Measurements from ENCODE around the gene TCERG1L. TPM values are rescaled to one million over a fixed set of nuclear protein-coding genes. Genes with fewer than 3 reads are reported as not detected.

Gene TCERG1L
- total RNA-seq, 2 donors from 2014 or later = 4.0 to 4.2 TPM

DNA sequence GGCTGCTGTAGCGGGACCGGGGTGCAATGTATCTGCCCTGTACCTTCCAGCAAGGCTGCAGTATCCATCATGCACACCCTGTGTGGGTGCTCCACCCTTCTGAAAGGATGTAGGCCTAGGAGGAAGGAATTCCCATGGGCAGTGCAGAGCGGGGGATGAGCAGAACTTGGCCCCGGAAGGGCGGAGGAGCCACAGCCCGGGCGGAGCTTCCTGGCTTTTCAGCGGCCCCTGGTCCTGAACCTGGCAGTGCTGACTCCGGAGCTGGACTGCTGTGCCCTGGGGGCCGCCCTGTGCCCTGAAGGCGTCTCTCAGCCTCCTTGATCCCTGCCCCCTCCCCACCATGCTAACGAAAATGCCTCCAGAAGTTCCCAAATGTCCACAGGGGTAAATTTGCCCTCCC is 175.8 kb downstream of the TCERG1L start:
- H3K9me3 ChIP-seq = no peaks in the 10 kb centered on the region
- H3K4me3 ChIP-seq = no peak overlapping the region
- H3K36me3 ChIP-seq (replicated peaks in 1 of 2; ENCODE audit: insufficient read depth in 1 of 2, low read depth in 2 of 2) = no peaks in the 10 kb centered on the region
- H3K27me3 ChIP-seq = no peaks in the 10 kb centered on the region
- H3K4me1 ChIP-seq = peaks cover 5% of the 10 kb centered on the region
- intact Hi-C loops (cut with DNase I) = no loop called here
- 87% methylated on average over 12 of the region's 12 CpGs; no CpG with 5 or more reads in 1 of the 2 donors for WGBS, 2 donors
- TF ChIP-seq, protein P1, sequence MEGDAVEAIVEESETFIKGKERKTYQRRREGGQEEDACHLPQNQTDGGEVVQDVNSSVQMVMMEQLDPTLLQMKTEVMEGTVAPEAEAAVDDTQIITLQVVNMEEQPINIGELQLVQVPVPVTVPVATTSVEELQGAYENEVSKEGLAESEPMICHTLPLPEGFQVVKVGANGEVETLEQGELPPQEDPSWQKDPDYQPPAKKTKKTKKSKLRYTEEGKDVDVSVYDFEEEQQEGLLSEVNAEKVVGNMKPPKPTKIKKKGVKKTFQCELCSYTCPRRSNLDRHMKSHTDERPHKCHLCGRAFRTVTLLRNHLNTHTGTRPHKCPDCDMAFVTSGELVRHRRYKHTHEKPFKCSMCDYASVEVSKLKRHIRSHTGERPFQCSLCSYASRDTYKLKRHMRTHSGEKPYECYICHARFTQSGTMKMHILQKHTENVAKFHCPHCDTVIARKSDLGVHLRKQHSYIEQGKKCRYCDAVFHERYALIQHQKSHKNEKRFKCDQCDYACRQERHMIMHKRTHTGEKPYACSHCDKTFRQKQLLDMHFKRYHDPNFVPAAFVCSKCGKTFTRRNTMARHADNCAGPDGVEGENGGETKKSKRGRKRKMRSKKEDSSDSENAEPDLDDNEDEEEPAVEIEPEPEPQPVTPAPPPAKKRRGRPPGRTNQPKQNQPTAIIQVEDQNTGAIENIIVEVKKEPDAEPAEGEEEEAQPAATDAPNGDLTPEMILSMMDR (IDR thresholded peaks at IDR 0.05) = no peak
- TF ChIP-seq POLR2A (IDR thresholded peaks at IDR 0.05) = no peak
- no peak overlapping the region for H3K27ac ChIP-seq
- ATAC-seq = no peak
- DNase-seq = no peak

DNA sequence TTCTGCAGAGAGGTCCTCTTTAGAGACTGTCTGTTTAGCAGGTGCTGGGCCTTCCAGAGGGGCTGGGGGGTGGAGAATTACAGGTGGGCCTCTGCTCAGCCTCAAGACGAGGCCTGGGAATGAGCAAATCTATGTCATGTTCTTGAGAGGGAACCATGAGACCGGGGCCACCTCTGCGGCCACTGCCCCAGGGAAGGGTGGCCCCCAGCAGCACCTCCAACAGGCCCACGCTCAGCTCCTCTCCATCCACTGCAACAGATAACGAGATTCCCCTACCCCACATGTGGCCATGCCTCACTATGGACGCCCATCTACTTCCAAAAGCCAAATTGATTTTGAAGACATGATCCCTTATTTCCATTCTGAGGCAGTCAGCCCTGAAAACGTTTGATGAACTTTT is 176.9 kb downstream of the TCERG1L start:
- WGBS, 2 donors = 57 to 80% methylated on average over 4 to 7 of the region's 7 CpGs
- TF ChIP-seq, protein P1 (IDR thresholded peaks at IDR 0.05) = no peak
- no peak for TF ChIP-seq POLR2A (IDR thresholded peaks at IDR 0.05)
- Histone ChIP-seq H3K27me3 (no peaks in the 10 kb centered on the region), H3K4me3 (no peak overlapping the region), H3K27ac (no peak overlapping the region), H3K9me3 (no peaks in the 10 kb centered on the region), H3K36me3 (replicated peaks in 1 of 2; ENCODE audit: insufficient read depth in 1 of 2, low read depth in 2 of 2) (no peaks in the 10 kb centered on the region), H3K4me1 (peaks cover 5% of the 10 kb centered on the region)
- DNase-seq (no peak), ATAC-seq (no peak)
- intact Hi-C loops (cut with DNase I) = no loop called here

DNA sequence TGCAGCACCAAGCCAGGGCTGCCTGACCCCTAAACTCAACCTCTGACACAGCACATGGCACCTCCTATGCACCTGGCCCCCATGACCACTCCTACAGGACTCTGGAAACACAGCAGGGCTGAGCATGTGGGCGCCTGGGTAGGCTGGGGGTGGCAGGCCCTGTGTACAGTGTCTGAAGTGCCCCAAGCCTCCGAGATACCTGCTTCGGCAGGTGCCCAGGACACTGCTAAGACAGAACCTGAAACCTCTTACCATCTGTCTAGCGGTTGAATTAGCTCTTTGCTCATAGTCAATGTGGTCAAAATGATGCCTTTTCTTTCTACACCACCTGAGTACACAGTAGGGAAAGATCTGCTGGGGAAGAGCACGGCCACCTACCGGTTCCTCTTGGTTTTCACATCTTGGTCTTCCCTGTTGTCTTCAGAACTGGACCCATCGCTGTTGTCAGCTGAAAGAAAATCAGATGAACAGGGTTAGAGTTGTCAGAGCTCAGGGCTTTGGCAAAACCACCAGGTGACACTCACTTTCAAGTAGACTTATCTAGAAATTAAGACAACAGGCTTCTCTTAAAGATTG is 177.4 kb downstream of the TCERG1L start:
- TF ChIP-seq, protein P1 (IDR thresholded peaks at IDR 0.05) = no peak
- no peak for TF ChIP-seq POLR2A (IDR thresholded peaks at IDR 0.05)
- 85 to 94% methylated on average over 6 to 7 of the region's 7 CpGs for WGBS, 2 donors
- ATAC-seq (no peak), DNase-seq (no peak)
- no peaks in the 10 kb centered on the region for H3K36me3 ChIP-seq (replicated peaks in 1 of 2; ENCODE audit: insufficient read depth in 1 of 2, low read depth in 2 of 2)
- no peak overlapping the region for H3K4me3 ChIP-seq
- peaks cover 4% of the 10 kb centered on the region for H3K4me1 ChIP-seq
- H3K27me3 ChIP-seq = no peaks in the 10 kb centered on the region
- no peak overlapping the region for H3K27ac ChIP-seq
- H3K9me3 ChIP-seq = no peaks in the 10 kb centered on the region
- intact Hi-C loops (cut with DNase I) = no loop called here

DNA sequence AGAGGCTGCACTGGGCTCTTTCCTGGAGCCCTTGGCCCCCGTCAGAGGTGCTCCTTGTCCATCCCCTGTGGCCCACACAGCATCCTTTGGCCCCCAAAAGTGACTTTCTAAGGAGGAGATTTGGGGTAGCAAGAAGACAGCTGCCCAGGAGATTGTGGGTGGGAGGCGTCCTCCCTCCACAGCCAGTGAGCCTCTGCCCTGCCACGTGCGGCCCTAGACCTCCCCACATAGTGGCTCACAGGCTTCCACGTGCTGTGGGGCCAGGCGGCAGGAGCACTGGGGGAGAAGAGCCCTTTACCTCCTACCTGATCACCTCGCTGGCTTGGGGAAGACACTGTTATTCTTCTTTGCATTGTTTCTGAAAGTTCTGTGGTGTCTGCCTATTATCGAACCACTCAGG is 178.8 kb downstream of the TCERG1L start:
- H3K4me3 ChIP-seq = no peak overlapping the region
- H3K36me3 ChIP-seq (replicated peaks in 1 of 2; ENCODE audit: insufficient read depth in 1 of 2, low read depth in 2 of 2) = no peaks in the 10 kb centered on the region
- intact Hi-C loops (cut with DNase I) = no loop called here
- 64 to 87% methylated on average over 7 to 8 of the region's 8 CpGs for WGBS, 2 donors
- H3K4me1 ChIP-seq = no peaks in the 10 kb centered on the region
- no peaks in the 10 kb centered on the region for H3K9me3 ChIP-seq
- H3K27ac ChIP-seq = no peak overlapping the region
- DNase-seq (no peak), ATAC-seq (no peak)
- TF ChIP-seq, protein P1 (IDR thresholded peaks at IDR 0.05) = no peak
- no peak for TF ChIP-seq POLR2A (IDR thresholded peaks at IDR 0.05)
- no peaks in the 10 kb centered on the region for H3K27me3 ChIP-seq

All from body of pancreas (tissue), 4 donors.